HepG2 (cell line): ENCODE measurements around the gene KLHDC1. TPM values are rescaled to one million over a fixed set of nuclear protein-coding genes. Genes with fewer than 3 reads are reported as not detected.
A peak's percentile ranks its signal among the peaks of the same experiment; 100 is the strongest.

Experiments used
- DR1 ChIP-seq: sonication (generic); formaldehyde crosslinking; IDR thresholded peaks from 2 replicates; pipeline ENCODE4 v1.8.0; 2021; ENCODE audit warnings: mild to moderate bottlenecking, missing genetic modification reagents, inconsistent platforms
- FLYWCH1 ChIP-seq: sonication (generic); formaldehyde crosslinking; IDR thresholded peaks from 2 replicates; pipeline ENCODE4 v1.8.1; 2023; ENCODE audit warnings: mild to moderate bottlenecking, missing genetic modification reagents
- HDAC6 ChIP-seq: fragments of 200-600 bp; sonication (generic); IDR thresholded peaks from 2 replicates; pipeline ENCODE4 v1.7.0; 2017; ENCODE audit warnings: mild to moderate bottlenecking, antibody characterized with exemption, low read length, low read depth
- PTBP1 ChIP-seq: fragments of 200-400 bp; formaldehyde crosslinking; IDR thresholded peaks from 2 replicates; pipeline ENCODE4 v1.6.1; 2018; ENCODE audit warnings: low read length, low read depth; ENCODE audit not compliant: poor library complexity, severe bottlenecking
- RELA ChIP-seq: sonication (generic); formaldehyde crosslinking; IDR thresholded peaks from 2 replicates; pipeline ENCODE4 v1.4.0; 2020; ENCODE audit warnings: missing genetic modification reagents
- TOE1 ChIP-seq: sonication (generic); formaldehyde crosslinking; IDR thresholded peaks from 2 replicates; pipeline ENCODE4 v1.4.0; 2020; ENCODE audit warnings: mild to moderate bottlenecking, missing genetic modification reagents
- ZC3H4 ChIP-seq: sonication (generic); formaldehyde crosslinking; IDR thresholded peaks from 2 replicates; pipeline ENCODE4 v1.4.0; 2020; ENCODE audit warnings: missing genetic modification reagents, borderline replicate concordance
- ZNF232 ChIP-seq: sonication (generic); formaldehyde crosslinking; IDR thresholded peaks from 2 replicates; pipeline ENCODE4 v1.4.0; 2020; ENCODE audit warnings: missing genetic modification reagents, borderline replicate concordance
- ZNF703 ChIP-seq: sonication (generic); formaldehyde crosslinking; IDR thresholded peaks from 2 replicates; pipeline ENCODE4 v1.5.1; 2020; ENCODE audit warnings: missing genetic modification reagents, mild to moderate bottlenecking, moderate library complexity, borderline replicate concordance
- ZNF776 ChIP-seq: sonication (generic); formaldehyde crosslinking; IDR thresholded peaks from 2 replicates; pipeline ENCODE4 v1.4.0; 2020; ENCODE audit warnings: mild to moderate bottlenecking, missing genetic modification reagents
- ZNF816 ChIP-seq: sonication (generic); formaldehyde crosslinking; IDR thresholded peaks from 2 replicates; pipeline ENCODE4 v1.8.0; 2022; ENCODE audit warnings: missing genetic modification reagents, mild to moderate bottlenecking, borderline replicate concordance
- polyA plus RNA-seq, 8 experiments: library from polyadenylated mRNA; depleted of rRNA in 3 of 8; stranded (reverse) in 7 of 8; unstranded in 1 of 8; fragments of >200 nt; fragmentation: Illumina TruSeq in 4 of 8; extraction: Trizol in 4 of 8; gene quantifications; 2 replicates each; pipeline versions ENCODE4 v1.2.1 to v1.2.3, GENCODE V29; 2011 to 2016; ENCODE audit warnings: low read depth in 4 of 8, missing spikeins in 1 of 8, mixed read lengths in 1 of 8; ENCODE audit not compliant: insufficient read depth in 1 of 8
- total RNA-seq, 5 experiments: library from RNA; depleted of rRNA; stranded (reverse); fragments of >200 nt; fragmentation: Illumina TruSeq; extraction: Trizol; gene quantifications; 2 replicates each; pipeline ENCODE4 v1.2.3, GENCODE V29; 2016; ENCODE audit warnings: low read depth in 1 of 5
- TF ChIP-seq, protein P1 (sequence below): sonication (generic); formaldehyde crosslinking; IDR thresholded peaks from 2 replicates; pipeline ENCODE4 v1.5.1; 2020; ENCODE audit warnings: mild to moderate bottlenecking, missing genetic modification reagents, borderline replicate concordance
- TF ChIP-seq, protein P2 (sequence below): sonication (generic); formaldehyde crosslinking; IDR thresholded peaks from 2 replicates; pipeline ENCODE4 v1.4.0; 2020; ENCODE audit warnings: missing genetic modification reagents
- TF ChIP-seq, protein P3 (sequence below), 2 experiments: sonication (generic) in 1 of 2; formaldehyde crosslinking in 1 of 2; IDR thresholded peaks; 2 replicates each; pipeline versions ENCODE4 v1.6.1 to v1.9.0; 2014 to 2022; ENCODE audit warnings: antibody characterized with exemption in 1 of 2, borderline replicate concordance in 1 of 2, inconsistent platforms in 1 of 2, low read depth in 1 of 2, missing genetic modification reagents in 1 of 2

The KLHDC1 gene
- total and polyA plus RNA-seq, 2 of the 13 experiments (the other 11 are each of a cell fraction or from before 2014, with no cell fraction given): 0.11 TPM; not detected in 1

DNA sequence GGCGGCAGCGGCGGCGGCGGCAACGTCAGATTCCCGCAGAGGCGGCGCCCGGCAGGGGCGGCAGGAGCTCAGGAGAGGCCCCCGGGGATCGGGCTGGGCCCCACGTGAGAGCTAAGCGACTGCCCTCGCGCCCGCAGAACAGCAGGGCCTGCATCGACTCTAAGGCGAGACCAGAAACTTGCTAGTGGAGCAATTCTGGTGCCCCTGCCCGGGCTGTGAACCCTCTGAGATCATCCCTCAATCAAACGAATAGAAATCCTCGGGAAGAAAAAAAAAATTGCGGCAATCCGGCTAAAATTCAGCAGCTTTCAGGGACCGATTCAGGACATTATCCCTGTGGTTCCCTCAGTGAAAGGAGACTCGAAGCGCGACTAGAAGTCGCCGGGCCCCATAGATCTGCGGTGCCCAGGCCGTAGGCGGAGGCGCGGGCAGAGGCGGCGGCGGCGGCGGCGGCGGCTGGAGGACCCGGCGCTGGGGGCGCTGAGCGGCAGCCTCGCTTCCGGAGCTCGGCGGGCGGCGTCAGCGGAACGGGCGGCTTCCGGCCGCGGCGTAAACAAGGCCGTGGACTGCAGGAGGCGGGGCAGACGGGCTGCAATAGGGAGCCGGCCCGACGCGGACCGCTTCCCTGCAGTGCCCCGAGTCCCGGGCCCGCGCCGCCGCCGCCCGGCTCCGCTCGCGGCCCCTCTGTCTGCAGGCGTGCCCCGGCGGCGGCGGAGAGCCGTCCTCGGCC lies 74.8 kb downstream of the KLHDC1 start, which contains the start of gene KLHDC2 (continued):
- TF ChIP-seq ZNF816 (CRISPR knock-in tag) (peak; percentile 75; the same call in 1 of the 2 replicates), HDAC6 (no peak), DR1 (CRISPR knock-in tag) (peak; percentile 59), ZC3H4 (CRISPR knock-in tag) (no peak), TOE1 (0 out of 2 replicates have a peak, but pooled peaks have one; percentile 56), ZNF232 (CRISPR knock-in tag) (no peak), ZNF776 (CRISPR knock-in tag) (no peak), PTBP1 (no peak), ZNF703 (0 out of 2 replicates have a peak, but pooled peaks have one; percentile 64), FLYWCH1 (no peak), RELA (CRISPR knock-in tag) (0 out of 2 replicates have a peak, but pooled peaks have one; percentile 29)
- TF ChIP-seq, protein P1, sequence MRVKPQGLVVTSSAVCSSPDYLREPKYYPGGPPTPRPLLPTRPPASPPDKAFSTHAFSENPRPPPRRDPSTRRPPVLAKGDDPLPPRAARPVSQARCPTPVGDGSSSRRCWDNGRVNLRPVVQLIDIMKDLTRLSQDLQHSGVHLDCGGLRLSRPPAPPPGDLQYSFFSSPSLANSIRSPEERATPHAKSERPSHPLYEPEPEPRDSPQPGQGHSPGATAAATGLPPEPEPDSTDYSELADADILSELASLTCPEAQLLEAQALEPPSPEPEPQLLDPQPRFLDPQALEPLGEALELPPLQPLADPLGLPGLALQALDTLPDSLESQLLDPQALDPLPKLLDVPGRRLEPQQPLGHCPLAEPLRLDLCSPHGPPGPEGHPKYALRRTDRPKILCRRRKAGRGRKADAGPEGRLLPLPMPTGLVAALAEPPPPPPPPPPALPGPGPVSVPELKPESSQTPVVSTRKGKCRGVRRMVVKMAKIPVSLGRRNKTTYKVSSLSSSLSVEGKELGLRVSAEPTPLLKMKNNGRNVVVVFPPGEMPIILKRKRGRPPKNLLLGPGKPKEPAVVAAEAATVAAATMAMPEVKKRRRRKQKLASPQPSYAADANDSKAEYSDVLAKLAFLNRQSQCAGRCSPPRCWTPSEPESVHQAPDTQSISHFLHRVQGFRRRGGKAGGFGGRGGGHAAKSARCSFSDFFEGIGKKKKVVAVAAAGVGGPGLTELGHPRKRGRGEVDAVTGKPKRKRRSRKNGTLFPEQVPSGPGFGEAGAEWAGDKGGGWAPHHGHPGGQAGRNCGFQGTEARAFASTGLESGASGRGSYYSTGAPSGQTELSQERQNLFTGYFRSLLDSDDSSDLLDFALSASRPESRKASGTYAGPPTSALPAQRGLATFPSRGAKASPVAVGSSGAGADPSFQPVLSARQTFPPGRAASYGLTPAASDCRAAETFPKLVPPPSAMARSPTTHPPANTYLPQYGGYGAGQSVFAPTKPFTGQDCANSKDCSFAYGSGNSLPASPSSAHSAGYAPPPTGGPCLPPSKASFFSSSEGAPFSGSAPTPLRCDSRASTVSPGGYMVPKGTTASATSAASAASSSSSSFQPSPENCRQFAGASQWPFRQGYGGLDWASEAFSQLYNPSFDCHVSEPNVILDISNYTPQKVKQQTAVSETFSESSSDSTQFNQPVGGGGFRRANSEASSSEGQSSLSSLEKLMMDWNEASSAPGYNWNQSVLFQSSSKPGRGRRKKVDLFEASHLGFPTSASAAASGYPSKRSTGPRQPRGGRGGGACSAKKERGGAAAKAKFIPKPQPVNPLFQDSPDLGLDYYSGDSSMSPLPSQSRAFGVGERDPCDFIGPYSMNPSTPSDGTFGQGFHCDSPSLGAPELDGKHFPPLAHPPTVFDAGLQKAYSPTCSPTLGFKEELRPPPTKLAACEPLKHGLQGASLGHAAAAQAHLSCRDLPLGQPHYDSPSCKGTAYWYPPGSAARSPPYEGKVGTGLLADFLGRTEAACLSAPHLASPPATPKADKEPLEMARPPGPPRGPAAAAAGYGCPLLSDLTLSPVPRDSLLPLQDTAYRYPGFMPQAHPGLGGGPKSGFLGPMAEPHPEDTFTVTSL (CRISPR knock-in tag): no peak
- TF ChIP-seq, protein P2, sequence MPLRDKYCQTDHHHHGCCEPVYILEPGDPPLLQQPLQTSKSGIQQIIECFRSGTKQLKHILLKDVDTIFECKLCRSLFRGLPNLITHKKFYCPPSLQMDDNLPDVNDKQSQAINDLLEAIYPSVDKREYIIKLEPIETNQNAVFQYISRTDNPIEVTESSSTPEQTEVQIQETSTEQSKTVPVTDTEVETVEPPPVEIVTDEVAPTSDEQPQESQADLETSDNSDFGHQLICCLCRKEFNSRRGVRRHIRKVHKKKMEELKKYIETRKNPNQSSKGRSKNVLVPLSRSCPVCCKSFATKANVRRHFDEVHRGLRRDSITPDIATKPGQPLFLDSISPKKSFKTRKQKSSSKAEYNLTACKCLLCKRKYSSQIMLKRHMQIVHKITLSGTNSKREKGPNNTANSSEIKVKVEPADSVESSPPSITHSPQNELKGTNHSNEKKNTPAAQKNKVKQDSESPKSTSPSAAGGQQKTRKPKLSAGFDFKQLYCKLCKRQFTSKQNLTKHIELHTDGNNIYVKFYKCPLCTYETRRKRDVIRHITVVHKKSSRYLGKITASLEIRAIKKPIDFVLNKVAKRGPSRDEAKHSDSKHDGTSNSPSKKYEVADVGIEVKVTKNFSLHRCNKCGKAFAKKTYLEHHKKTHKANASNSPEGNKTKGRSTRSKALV (CRISPR knock-in tag): no peak
- TF ChIP-seq, protein P3, sequence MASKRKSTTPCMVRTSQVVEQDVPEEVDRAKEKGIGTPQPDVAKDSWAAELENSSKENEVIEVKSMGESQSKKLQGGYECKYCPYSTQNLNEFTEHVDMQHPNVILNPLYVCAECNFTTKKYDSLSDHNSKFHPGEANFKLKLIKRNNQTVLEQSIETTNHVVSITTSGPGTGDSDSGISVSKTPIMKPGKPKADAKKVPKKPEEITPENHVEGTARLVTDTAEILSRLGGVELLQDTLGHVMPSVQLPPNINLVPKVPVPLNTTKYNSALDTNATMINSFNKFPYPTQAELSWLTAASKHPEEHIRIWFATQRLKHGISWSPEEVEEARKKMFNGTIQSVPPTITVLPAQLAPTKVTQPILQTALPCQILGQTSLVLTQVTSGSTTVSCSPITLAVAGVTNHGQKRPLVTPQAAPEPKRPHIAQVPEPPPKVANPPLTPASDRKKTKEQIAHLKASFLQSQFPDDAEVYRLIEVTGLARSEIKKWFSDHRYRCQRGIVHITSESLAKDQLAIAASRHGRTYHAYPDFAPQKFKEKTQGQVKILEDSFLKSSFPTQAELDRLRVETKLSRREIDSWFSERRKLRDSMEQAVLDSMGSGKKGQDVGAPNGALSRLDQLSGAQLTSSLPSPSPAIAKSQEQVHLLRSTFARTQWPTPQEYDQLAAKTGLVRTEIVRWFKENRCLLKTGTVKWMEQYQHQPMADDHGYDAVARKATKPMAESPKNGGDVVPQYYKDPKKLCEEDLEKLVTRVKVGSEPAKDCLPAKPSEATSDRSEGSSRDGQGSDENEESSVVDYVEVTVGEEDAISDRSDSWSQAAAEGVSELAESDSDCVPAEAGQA (IDR thresholded peaks at IDR 0.05; ENCODE audit: low read depth): 0 out of 2 replicates have a peak, but pooled peaks have one; percentile 38
- TF ChIP-seq, protein P3 (CRISPR knock-in tag; IDR thresholded peaks at IDR 0.05; ENCODE audit: borderline replicate concordance): no peak
